ENCODE measurements around the gene LHFPL3. TPM values are rescaled to one million over a fixed set of nuclear protein-coding genes. Genes with fewer than 3 reads are reported as not detected.

LHFPL3 gene
- total and polyA plus RNA-seq, 9 of the 15 experiments (the other 6 are each of a cell fraction or from before 2014, with no cell fraction given): 0.21 to 0.52 TPM; not detected in 7

GRCh38 chr7:104901240-104901619 lies 572.8 kb downstream of the LHFPL3 start:
- no peak overlapping the region for H3K4me3 ChIP-seq
- H3K9me3 ChIP-seq (replicated peaks; ENCODE audit: control insufficient read depth, insufficient read depth, low read depth, low read length): no peaks in the 10 kb centered on the region
- no peak for ATAC-seq
- no peaks in the 10 kb centered on the region for H3K4me1 ChIP-seq (replicated peaks in 1 of 2; ENCODE audit: control insufficient read depth in 2 of 2, insufficient read depth in 2 of 2, low read length in 2 of 2)
- no peak for FAIRE-seq
- H3K79me2 ChIP-seq (ENCODE audit: control insufficient read depth, insufficient read depth, low read length): no peaks in the 10 kb centered on the region
- BruUV-seq (replicated peaks): no TSS peak
- ChIA-PET POLR2A (interaction anchor here (0.7 to 1.5 kb wide), 3 partner anchors 9 to 674 kb away, joined by 3 to 7 read pairs (median 3); no protein-coding TSS in a partner anchor), CTCF (ENCODE audit: low intra/inter-chr PET ratio) (no interaction called here)
- H3K9me1 ChIP-seq (ENCODE audit: control insufficient read depth, insufficient read depth, low read length): no peaks in the 10 kb centered on the region
- no peaks in the 10 kb centered on the region for H4K20me1 ChIP-seq (replicated peaks; ENCODE audit: control insufficient read depth, insufficient read depth, low read length)
- H2AFZ ChIP-seq (ENCODE audit: low read depth, low read length): no peak overlapping the region
- DNase-seq (ENCODE audit: extremely low read depth in 1 of 4, low spot score in 3 of 4): no peak
- in situ Hi-C loops (cut with MboI) (loop anchor here (25.0 kb wide), 1 partner anchor 1339 kb away; no protein-coding TSS in a partner anchor), intact Hi-C loops (cut with micrococcal nuclease) (no loop called here)
- no peak overlapping the region for H3K27ac ChIP-seq (ENCODE audit: extremely low read depth, low read depth, low read length)
- WGBS (ENCODE audit: insufficient coverage, low coverage, missing lambda C conversion rate): 12% methylated on average over 3 of the region's 3 CpGs
- no peaks in the 10 kb centered on the region for H3K36me3 ChIP-seq (ENCODE audit: control insufficient read depth, insufficient read depth, low read length)
- H3K4me2 ChIP-seq (ENCODE audit: insufficient read depth, low read length): no peak overlapping the region
- no peak overlapping the region for H3K9ac ChIP-seq (ENCODE audit: insufficient read depth in 1 of 2, low read depth in 2 of 2, low read length in 2 of 2)
- peaks cover 14 to 35% of the 10 kb centered on the region in 2 experiments; a peak in 4 of 5 replicates for H3K27me3 ChIP-seq (ENCODE audit: control insufficient read depth in 2 of 2, insufficient read depth in 2 of 2, low read length in 2 of 2)
- TF ChIP-seq SFPQ (IDR thresholded peaks at IDR 0.05; ENCODE audit: low read depth, low read length): no peak
- TF ChIP-seq BHLHE40 (IDR thresholded peaks at IDR 0.05; ENCODE audit: low read length): no peak
- TF ChIP-seq CBX2 (IDR thresholded peaks at IDR 0.05; ENCODE audit: insufficient read depth, low read length, poor library complexity, severe bottlenecking): no peak
- no peak for TF ChIP-seq HCFC1 (IDR thresholded peaks at IDR 0.05; ENCODE audit: low read depth, low read length)
- no peak for TF ChIP-seq KDM2B (CRISPR knock-in tag; IDR thresholded peaks at IDR 0.05)
- no peak for TF ChIP-seq ZBTB49 (CRISPR knock-in tag; IDR thresholded peaks at IDR 0.05; ENCODE audit: borderline replicate concordance)
- no peak for TF ChIP-seq XRCC3 (IDR thresholded peaks at IDR 0.05)
- TF ChIP-seq BRD4 (IDR thresholded peaks at IDR 0.05): no peak
- no peak for TF ChIP-seq TRIM28 (IDR thresholded peaks at IDR 0.05)
- TF ChIP-seq SP1 (CRISPR knock-in tag; IDR thresholded peaks at IDR 0.05): no peak
- no peak for TF ChIP-seq ZNF778 (CRISPR knock-in tag; IDR thresholded peaks at IDR 0.05)
- no peak for TF ChIP-seq UBTF (IDR thresholded peaks at IDR 0.05; ENCODE audit: borderline replicate concordance in 1 of 2, low read depth in 2 of 2, low read length in 2 of 2)
- no peak for TF ChIP-seq ZNF699 (CRISPR knock-in tag; IDR thresholded peaks at IDR 0.05; ENCODE audit: insufficient replicate concordance)
- TF ChIP-seq SAFB2 (IDR thresholded peaks at IDR 0.05; ENCODE audit: borderline replicate concordance, low read depth, low read length, severe bottlenecking): no peak

All from K562 (cell line).